ENCODE measurements around the gene KCNH4.

DNA sequence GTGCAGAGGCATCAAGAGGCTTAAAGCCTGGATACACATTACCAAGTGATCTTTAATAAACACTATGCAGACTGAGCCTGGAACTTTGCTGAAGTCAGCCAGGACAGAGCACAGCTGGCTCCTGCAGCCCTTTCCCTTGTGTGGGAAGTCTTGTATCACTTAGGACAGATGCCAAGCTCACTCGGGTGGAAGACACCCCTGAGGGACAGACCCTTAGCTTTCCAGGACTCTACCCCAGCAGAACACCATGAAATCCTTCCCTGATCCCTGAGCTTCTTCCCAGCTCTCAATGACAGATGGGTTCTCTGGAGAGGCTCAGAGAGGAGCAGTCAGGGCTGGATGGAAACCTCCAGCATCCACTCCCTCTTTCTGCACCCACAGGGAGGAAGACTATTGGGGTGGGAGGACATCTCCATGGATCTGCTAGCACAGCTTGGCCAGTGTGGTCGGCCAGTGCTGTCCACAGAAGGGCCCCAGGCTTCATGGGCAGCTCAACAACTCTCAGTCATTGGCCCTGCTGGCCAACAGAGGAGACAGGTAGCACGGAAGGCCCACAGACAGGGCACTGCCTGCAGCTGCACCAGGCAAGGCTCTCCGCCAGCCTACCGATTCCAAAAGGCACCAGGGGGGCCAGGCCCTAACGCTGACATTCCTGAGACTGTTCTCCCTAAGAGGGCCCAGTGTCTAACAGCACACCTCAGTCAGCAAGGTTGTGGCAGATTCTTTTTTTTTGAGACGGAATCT lies 42.0 kb downstream of the KCNH4 start:
- TF ChIP-seq POLR2AphosphoS5 (IDR thresholded peaks at IDR 0.05; ENCODE audit: low read depth, low read length) (no peak), TAF1 (IDR thresholded peaks at IDR 0.05; ENCODE audit: low read depth, low read length) (no peak), POLR2A (IDR thresholded peaks at IDR 0.05; ENCODE audit: low read depth, low read length) (no peak), PAX5 (IDR thresholded peaks at IDR 0.05; ENCODE audit: insufficient read depth, low read length, severe bottlenecking) (no peak), SPI1 (IDR thresholded peaks at IDR 0.05; ENCODE audit: low read depth, low read length) (no peak), POU2F2 (IDR thresholded peaks at IDR 0.05; ENCODE audit: low read depth, low read length) (no peak)

Measured in GM12891 (cell line).